ENCODE data around the gene ALDOA.
A peak's percentile ranks its signal among the peaks of the same experiment; 100 is the strongest.

ALDOA gene

GRCh38 chr16:30116291-30117207 is 51.0 kb downstream of the ALDOA start:
- Mint-ChIP-seq H3K27ac (no peak overlapping the region), H3K9me3 (no peaks in the 10 kb centered on the region), H3K4me1 (ENCODE audit: low read depth) (peaks cover 8% of the 10 kb centered on the region), H3K4me3 (no peak overlapping the region), H3K36me3 (ENCODE audit: low read depth) (peaks cover 14% of the 10 kb centered on the region), H3K27me3 (ENCODE audit: low read depth) (no peaks in the 10 kb centered on the region)
- no peak for DNase-seq (ENCODE audit: low spot score)

GRCh38 chr16:30117768-30118167 is 52.2 kb downstream of the ALDOA start:
- Mint-ChIP-seq H3K4me1 (ENCODE audit: low read depth) (peaks cover 10% of the 10 kb centered on the region), H3K36me3 (ENCODE audit: low read depth) (peaks cover 11% of the 10 kb centered on the region), H3K9me3 (no peaks in the 10 kb centered on the region), H3K4me3 (no peak overlapping the region), H3K27ac (no peak overlapping the region), H3K27me3 (ENCODE audit: low read depth) (no peaks in the 10 kb centered on the region)
- no peak for DNase-seq (ENCODE audit: low spot score)

GRCh38 chr16:30119428-30119827 is 53.9 kb downstream of the ALDOA start:
- Mint-ChIP-seq H3K27ac (peak overlapping the region; percentile 41), H3K4me3 (no peak overlapping the region), H3K9me3 (no peaks in the 10 kb centered on the region), H3K4me1 (ENCODE audit: low read depth) (peaks cover 10% of the 10 kb centered on the region), H3K36me3 (ENCODE audit: low read depth) (peaks cover 8% of the 10 kb centered on the region), H3K27me3 (ENCODE audit: low read depth) (no peaks in the 10 kb centered on the region)
- DNase-seq (ENCODE audit: low spot score): no peak

Measured in T-helper 2 cell treated with Interferon-gamma antibody and Interleukin-4, amounts not matched to agents 5 μg/mL and 100 μg/mL, for 36 hours (primary cell).